GM20431 (cell line): ENCODE measurements around the gene ATF1.
"Not testable (repeated sequence)": the region's sequence is repeated elsewhere in the genome, so short reads cannot be mapped to it uniquely, and the experiment has no call there.

Experiments
- in situ Hi-C: fragments of 300-500 bp; cut with MseI, MboI; formaldehyde crosslinking; loops from one replicate; pipeline ENCODE4 v1.15.0; 2020; ENCODE audit warnings: low sequenced_read_pairs; ENCODE audit not compliant: unreplicated experiment

Gene ATF1

DNA sequence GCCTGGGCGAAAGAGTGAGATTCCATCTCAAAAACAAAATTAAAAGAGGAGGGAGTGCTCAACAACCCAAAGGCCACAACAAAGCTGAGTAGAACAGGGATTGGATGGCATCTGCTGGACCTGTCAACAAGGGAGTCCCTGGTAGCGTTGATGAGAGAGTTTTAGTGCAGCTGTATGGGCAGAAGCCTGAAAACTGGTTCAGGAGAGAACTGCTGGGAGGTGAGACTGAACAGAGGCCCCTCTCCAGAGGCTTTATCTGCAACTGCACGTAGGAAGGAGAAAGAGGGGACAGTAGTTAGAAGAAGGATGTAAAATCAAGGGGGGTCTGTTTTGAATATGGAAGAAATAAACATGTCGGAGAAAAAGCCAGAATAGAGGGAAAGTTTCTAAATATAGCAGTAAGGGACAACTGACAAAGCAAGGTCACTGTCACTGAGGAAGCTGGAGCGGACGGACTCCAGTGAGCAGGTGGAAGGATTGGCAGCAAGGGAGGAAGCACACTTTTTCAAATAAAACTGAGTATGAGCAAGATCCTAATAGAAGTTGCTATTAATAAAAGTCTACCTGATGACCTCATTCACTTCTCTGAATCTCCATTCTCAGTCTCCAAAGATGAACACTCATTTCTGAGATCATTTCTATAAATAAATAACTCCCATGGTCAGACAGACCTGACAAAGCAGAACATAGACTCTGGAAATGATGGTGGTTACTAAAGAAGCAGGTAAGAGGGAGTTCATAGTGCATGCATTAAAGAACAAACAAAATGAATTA, 11.8 kb upstream of the ATF1 start:
- in situ Hi-C loops, result no loop called here

- in situ Hi-C loops, result no loop called here
Measured at GRCh38 chr12:50753232-50753769, 10.6 kb upstream of the ATF1 start.

GRCh38 chr12:50764286-50765094, 589 bp downstream of the ATF1 start:
- in situ Hi-C loops, result no loop called here

- in situ Hi-C loops, result no loop called here
Measured at GRCh38 chr12:50765095-50765911, 1.4 kb downstream of the ATF1 start.

- in situ Hi-C loops, result no loop called here
Measured at GRCh38 chr12:50768391-50768790, 4.5 kb downstream of the ATF1 start.

GRCh38 chr12:50768813-50769212, 4.9 kb downstream of the ATF1 start:
- in situ Hi-C loops, result not testable (repeated sequence)

DNA sequence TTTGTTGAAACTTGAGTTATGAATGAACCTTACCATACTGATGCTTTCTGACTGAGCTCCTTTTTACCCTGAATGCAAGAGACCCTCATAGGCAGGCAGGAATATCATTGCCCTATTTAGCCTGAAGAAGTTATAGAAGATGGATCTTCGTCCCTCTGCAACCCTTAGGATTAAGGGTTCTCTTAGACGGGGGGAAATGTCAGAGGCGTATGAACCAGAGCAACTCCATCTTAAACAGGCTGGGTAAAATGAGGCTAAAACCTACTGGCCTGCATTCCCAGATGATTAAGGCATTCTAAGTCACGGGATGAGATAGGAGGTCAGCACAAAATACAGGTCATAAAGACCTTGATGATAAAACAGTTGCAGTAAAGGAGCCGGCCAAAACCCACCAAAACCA, 7.5 kb downstream of the ATF1 start:
- in situ Hi-C loops, result no loop called here

- in situ Hi-C loops, result no loop called here
Measured at GRCh38 chr12:50772470-50772869, 8.6 kb downstream of the ATF1 start.

DNA sequence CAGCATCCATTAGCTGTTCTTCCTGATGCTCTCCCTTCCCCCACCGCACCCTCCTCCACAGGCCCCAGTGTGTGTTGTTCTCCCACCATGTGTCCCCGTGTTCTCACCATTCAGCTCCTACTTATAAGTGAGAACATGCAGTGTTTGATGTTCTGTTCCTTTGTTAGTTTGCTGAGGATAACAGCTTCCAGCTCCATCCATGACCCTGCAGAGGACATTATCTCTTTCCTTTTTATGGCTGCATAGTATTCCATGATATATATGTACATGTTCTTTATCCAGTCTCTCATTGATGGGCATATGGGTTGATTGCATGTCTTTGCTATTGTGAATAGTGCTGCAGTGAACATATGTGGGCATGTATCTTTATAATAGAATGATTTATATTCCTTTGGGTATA, 9.0 kb downstream of the ATF1 start:
- in situ Hi-C loops, result no loop called here

- in situ Hi-C loops, result no loop called here
Measured at GRCh38 chr12:50775251-50775650, 11.3 kb downstream of the ATF1 start.

DNA sequence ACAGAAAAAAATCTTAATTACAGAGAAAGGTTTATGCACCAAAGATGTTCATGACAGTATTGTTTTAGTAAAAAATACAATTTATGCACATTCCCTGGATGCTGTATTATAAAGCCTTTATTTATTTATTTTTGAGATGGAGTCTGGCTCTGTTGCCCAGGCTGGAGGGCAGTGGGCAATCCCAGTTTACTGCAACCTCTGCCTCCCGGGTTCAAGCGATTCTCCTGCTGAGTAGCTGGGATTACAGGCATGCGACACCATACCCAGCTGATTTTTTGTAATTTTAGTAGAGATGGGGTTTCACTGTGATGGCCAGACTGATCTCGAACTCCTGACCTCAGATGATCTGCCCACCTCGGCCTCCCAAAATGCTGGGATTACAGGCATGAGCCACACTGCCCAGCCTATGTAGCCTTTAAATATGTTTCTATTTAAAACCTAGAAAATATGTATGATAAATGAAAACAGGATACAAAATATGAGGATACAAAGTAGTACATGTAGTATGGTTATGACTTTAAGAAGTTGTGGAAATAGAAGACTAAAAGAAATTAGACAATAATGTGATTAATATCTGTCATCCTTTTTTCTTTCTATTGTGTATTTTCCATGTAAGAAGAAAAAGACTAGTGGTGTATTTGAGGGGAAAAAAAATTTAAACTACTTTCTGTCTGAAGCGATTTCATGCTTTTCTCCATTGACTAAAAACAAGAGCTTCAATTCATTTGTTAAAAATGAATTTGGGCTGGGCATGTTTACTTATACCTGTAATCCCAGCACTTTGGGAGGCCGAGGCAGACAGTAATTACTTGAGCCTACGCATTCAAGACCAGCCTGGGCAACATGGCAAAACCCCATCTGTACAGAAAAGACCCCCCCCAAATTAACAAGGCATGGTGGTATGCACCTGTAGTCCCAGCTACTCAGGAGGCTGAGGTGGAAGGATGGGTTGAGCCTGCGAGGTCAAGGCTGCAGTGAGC, 13.1 kb downstream of the ATF1 start:
- in situ Hi-C loops, result no loop called here

DNA sequence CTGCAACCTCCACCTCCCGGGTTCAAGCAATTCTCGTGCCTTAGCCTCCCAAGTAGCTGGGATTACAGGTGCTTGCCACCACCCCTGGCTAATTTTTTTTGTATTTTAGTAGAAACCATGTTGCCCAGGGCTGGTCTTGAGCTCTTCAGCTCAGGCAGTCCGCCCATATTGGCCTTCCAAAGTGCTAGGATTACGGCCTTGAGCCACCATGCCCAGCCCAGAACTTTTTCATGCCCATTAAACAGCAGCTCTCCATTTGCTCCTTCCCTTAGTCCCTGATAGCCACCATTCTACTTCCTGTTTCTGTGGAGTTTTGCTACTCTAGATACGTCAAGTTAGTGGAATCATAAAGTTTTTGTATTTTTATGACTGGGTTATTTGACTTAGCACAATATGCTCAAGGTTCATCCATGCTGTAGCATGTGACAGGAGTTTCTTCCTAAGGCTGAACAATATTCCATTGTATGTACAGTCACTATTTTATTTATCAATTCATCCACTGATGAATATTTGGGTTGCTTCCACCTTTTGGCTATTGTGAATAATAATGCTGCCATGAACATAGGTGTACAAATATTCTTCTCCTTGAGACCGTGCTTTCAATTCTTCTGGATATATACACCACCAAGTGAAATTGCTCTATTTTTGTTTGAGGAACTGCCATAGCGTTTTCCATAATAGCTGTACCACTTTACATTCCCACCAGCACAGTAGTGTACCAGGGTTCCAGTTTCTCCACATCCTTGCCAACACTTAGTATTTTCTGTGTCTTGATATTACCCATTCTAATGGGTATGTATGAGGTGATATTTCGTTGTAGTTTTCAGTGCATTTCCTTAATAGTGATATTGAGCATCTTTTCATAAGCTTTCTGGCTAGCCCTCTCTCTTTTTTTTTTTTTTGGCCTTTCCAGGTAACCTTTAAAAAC, 15.0 kb downstream of the ATF1 start:
- in situ Hi-C loops, result no loop called here

- in situ Hi-C loops, result no loop called here
Measured at GRCh38 chr12:50780013-50780412, 16.1 kb downstream of the ATF1 start.

DNA sequence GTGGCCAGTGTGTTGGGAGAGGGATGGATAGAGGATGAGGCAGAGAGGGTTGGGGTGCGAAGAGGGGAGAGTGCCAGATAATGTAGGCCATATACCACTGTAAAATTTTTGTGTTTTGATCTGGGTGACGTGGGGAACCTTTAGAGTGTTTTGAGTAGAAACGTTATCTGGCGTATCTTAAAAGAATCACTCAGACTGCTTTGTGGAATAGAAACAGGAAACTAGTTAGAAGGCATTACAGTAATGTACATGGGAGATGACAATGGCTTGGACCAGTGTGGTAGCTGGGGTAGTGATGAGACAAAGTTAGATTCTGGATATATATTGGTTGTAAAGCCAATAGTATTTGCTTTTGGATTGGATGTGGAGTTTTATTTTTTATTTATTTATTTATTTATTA, 20.6 kb downstream of the ATF1 start:
- in situ Hi-C loops, result no loop called here

DNA sequence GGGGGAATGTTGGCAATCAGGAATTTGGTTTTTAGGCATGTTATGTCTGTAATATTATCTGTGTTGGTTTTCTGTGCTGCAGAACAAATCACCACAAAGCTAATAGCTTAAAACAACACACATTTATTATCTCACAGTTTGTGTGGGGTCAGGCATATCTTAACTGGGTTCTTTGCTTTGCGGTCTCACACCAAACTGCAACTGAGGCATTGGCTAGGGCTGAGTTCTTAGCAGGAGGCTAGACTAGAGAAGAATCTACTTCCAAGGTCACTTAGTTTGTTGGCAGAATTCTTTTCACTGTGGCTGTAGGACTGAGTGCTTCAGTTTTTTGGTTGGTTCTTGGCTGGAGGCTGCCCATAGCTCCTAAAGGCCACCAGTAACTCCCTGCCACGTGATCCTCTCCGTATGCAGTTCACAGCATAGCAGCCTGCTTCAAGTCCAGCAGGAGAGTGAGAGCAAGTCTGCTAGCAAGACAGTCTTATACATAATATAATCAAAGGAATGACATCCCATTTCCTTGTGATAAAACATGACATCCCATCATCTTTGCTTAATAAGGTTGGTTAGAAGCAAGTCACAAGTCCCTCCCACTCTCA, 21.6 kb downstream of the ATF1 start:
- in situ Hi-C loops, result no loop called here

GRCh38 chr12:50786498-50787231, 22.8 kb downstream of the ATF1 start:
- in situ Hi-C loops, result no loop called here

DNA sequence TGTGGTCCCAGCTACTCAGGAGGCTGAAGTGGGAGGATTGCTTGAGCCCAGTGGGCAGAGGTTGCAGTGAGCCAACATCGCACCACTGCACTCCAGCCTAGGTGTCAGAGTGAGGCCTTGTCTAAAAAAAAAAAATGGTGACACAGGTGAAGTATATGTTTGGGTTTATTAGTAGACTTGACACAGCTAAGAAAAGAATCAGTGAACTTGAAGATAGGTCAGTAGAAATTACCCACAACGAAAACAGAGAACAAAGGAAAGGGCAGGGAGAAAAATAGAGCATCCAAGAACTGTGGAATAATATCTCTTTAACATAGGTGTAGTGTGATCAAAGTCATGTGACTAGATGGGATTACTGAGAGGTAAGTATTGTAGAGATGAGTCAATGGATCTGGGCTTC, 23.7 kb downstream of the ATF1 start:
- in situ Hi-C loops, result no loop called here
